Measurements from ENCODE around the gene SBK3. TPM values are rescaled to one million over a fixed set of nuclear protein-coding genes. Genes with fewer than 3 reads are reported as not detected.
"Not testable (repeated sequence)": the region's sequence is repeated elsewhere in the genome, so short reads cannot be mapped to it uniquely, and the experiment has no call there.

SBK3 gene
- not detected for total RNA-seq

- POLR2A ChIA-PET: no interaction called here
- H3K27me3 Mint-ChIP-seq (ENCODE audit: low read depth): peaks cover 3% of the 10 kb centered on the region
- no peak for ATAC-seq
- no peaks in the 10 kb centered on the region for H3K9me3 Mint-ChIP-seq (ENCODE audit: insufficient read depth)
- H3K4me1 Mint-ChIP-seq (ENCODE audit: low read depth): no peaks in the 10 kb centered on the region
- CTCF ChIA-PET: no interaction called here
- H3K36me3 Mint-ChIP-seq (ENCODE audit: low read depth): no peaks in the 10 kb centered on the region
- no peak within 1 kb of the TSS for H3K4me3 Mint-ChIP-seq
- no peak for DNase-seq
- H3K27ac Mint-ChIP-seq: no peak within 1 kb of the TSS
Observed at GRCh38 chr19:55545443-55545842, at the start of gene SBK3. Gene SBK3 (minus strand): TSS chr19:55545543. CDS start chr19:55545543, 0 bp downstream.

- peaks cover 30% of the 10 kb centered on the region for H3K36me3 Mint-ChIP-seq (ENCODE audit: low read depth)
- DNase-seq (no peak), ATAC-seq (no peak)
- CTCF ChIA-PET: interaction anchor here (1.1 kb wide), 1 partner anchor 89 kb away, joined by 3 read pairs; no protein-coding TSS in a partner anchor
- no peaks in the 10 kb centered on the region for H3K27me3 Mint-ChIP-seq (ENCODE audit: low read depth)
- H3K4me1 Mint-ChIP-seq (ENCODE audit: low read depth): peaks cover 3% of the 10 kb centered on the region
- H3K4me3 Mint-ChIP-seq: no peak overlapping the region
- H3K9me3 Mint-ChIP-seq (ENCODE audit: insufficient read depth): no peaks in the 10 kb centered on the region
- H3K27ac Mint-ChIP-seq: no peak overlapping the region
- POLR2A ChIA-PET: no interaction called here
Observed at GRCh38 chr19:55593096-55593772, 47.9 kb upstream of the SBK3 start.

GRCh38 chr19:55592391-55593090 lies 47.2 kb upstream of the SBK3 start:
- ATAC-seq: no peak
- ChIA-PET POLR2A (no interaction called here), CTCF (no interaction called here)

GRCh38 chr19:55591555-55591954 lies 46.2 kb upstream of the SBK3 start:
- ChIA-PET CTCF (no interaction called here), POLR2A (no interaction called here)
- Mint-ChIP-seq H3K9me3 (ENCODE audit: insufficient read depth) (no peaks in the 10 kb centered on the region), H3K36me3 (ENCODE audit: low read depth) (peaks cover 23% of the 10 kb centered on the region), H3K4me3 (no peak overlapping the region), H3K4me1 (ENCODE audit: low read depth) (peaks cover 10% of the 10 kb centered on the region), H3K27me3 (ENCODE audit: low read depth) (peaks cover 7% of the 10 kb centered on the region), H3K27ac (no peak overlapping the region)
- DNase-seq (no peak), ATAC-seq (no peak)

More at GRCh38 chr19:55592391-55593090, 47.2 kb upstream of the SBK3 start:
- no peaks in the 10 kb centered on the region for H3K27me3 Mint-ChIP-seq (ENCODE audit: low read depth)
- no peak for DNase-seq
- peaks cover 28% of the 10 kb centered on the region for H3K36me3 Mint-ChIP-seq (ENCODE audit: low read depth)
- H3K9me3 Mint-ChIP-seq (ENCODE audit: insufficient read depth): no peaks in the 10 kb centered on the region
- no peak overlapping the region for H3K4me3 Mint-ChIP-seq
- H3K27ac Mint-ChIP-seq: no peak overlapping the region
- H3K4me1 Mint-ChIP-seq (ENCODE audit: low read depth): peaks cover under 1% of the 10 kb centered on the region

- H3K4me1 Mint-ChIP-seq (ENCODE audit: low read depth): peaks cover 16% of the 10 kb centered on the region
- peaks cover 14% of the 10 kb centered on the region for H3K36me3 Mint-ChIP-seq (ENCODE audit: low read depth)
- peaks cover 12% of the 10 kb centered on the region for H3K27me3 Mint-ChIP-seq (ENCODE audit: low read depth)
- no peak overlapping the region for H3K4me3 Mint-ChIP-seq
- ATAC-seq (no peak), DNase-seq (no peak)
- POLR2A ChIA-PET: no interaction called here
- CTCF ChIA-PET: no interaction called here
- no peak overlapping the region for H3K27ac Mint-ChIP-seq
- H3K9me3 Mint-ChIP-seq (ENCODE audit: insufficient read depth): no peaks in the 10 kb centered on the region
Observed at GRCh38 chr19:55590617-55591016, 45.3 kb upstream of the SBK3 start.

GRCh38 chr19:55590109-55590508 lies 44.8 kb upstream of the SBK3 start:
- H3K4me1 Mint-ChIP-seq (ENCODE audit: low read depth): peaks cover 20% of the 10 kb centered on the region
- POLR2A ChIA-PET: no interaction called here
- CTCF ChIA-PET: no interaction called here
- H3K27ac Mint-ChIP-seq: no peak overlapping the region
- no peak for ATAC-seq
- H3K4me3 Mint-ChIP-seq: no peak overlapping the region
- no peak for DNase-seq
- peaks cover 9% of the 10 kb centered on the region for H3K36me3 Mint-ChIP-seq (ENCODE audit: low read depth)
- H3K9me3 Mint-ChIP-seq (ENCODE audit: insufficient read depth): no peaks in the 10 kb centered on the region
- H3K27me3 Mint-ChIP-seq (ENCODE audit: low read depth): peaks cover 17% of the 10 kb centered on the region

GRCh38 chr19:55588738-55589137 lies 43.4 kb upstream of the SBK3 start:
- peaks cover 20% of the 10 kb centered on the region for H3K4me1 Mint-ChIP-seq (ENCODE audit: low read depth)
- peaks cover 3% of the 10 kb centered on the region for H3K36me3 Mint-ChIP-seq (ENCODE audit: low read depth)
- no peaks in the 10 kb centered on the region for H3K9me3 Mint-ChIP-seq (ENCODE audit: insufficient read depth)
- DNase-seq: no peak
- ChIA-PET CTCF (interaction anchor here (3.2 kb wide), 1 partner anchor 18 kb away, joined by 11 read pairs; the partner anchor contains the start of gene ZNF865), POLR2A (interaction anchor here (0.5 kb wide), 1 partner anchor 93 kb away, joined by 4 read pairs; no protein-coding TSS in a partner anchor)
- no peak for ATAC-seq
- H3K4me3 Mint-ChIP-seq: no peak overlapping the region
- H3K27ac Mint-ChIP-seq: no peak overlapping the region
- H3K27me3 Mint-ChIP-seq (ENCODE audit: low read depth): peaks cover 21% of the 10 kb centered on the region

- Mint-ChIP-seq H3K36me3 (ENCODE audit: low read depth) (no peaks in the 10 kb centered on the region), H3K27me3 (ENCODE audit: low read depth) (peaks cover 21% of the 10 kb centered on the region), H3K4me1 (ENCODE audit: low read depth) (peaks cover 21% of the 10 kb centered on the region), H3K27ac (no peak overlapping the region), H3K4me3 (peak overlapping the region; percentile 72), H3K9me3 (ENCODE audit: insufficient read depth) (no peaks in the 10 kb centered on the region)
- ATAC-seq (peak; percentile 99), DNase-seq (peak; percentile 95)
- ChIA-PET CTCF (interaction anchor here (1.4 to 3.2 kb wide), 2 partner anchors 19 to 46 kb away, joined by 4 to 11 read pairs; partner anchors contain the start of gene ZNF865), POLR2A (interaction anchor here (0.7 to 1.1 kb wide), 2 partner anchors 13 to 179 kb away, joined by 3 to 4 read pairs; partner anchors contain the start of genes FIZ1 and UBE2S)
Observed at GRCh38 chr19:55586976-55587668, 41.8 kb upstream of the SBK3 start.

GRCh38 chr19:55585658-55586339 lies 40.5 kb upstream of the SBK3 start:
- DNase-seq (no peak), ATAC-seq (no peak)
- ChIA-PET POLR2A (no interaction called here), CTCF (interaction anchor here (1.3 to 3.2 kb wide), 2 partner anchors 21 to 53 kb away, joined by 4 to 11 read pairs; partner anchors contain the start of gene ZNF865)
- Mint-ChIP-seq H3K9me3 (ENCODE audit: insufficient read depth) (no peaks in the 10 kb centered on the region), H3K36me3 (ENCODE audit: low read depth) (no peaks in the 10 kb centered on the region), H3K27ac (no peak overlapping the region), H3K27me3 (ENCODE audit: low read depth) (peaks cover 21% of the 10 kb centered on the region), H3K4me3 (no peak overlapping the region), H3K4me1 (ENCODE audit: low read depth) (peaks cover 32% of the 10 kb centered on the region)

GRCh38 chr19:55584871-55585270 lies 39.5 kb upstream of the SBK3 start:
- ChIA-PET CTCF (interaction anchor here (1.3 to 2.0 kb wide), 2 partner anchors 48 to 54 kb away, joined by 4 to 6 read pairs; no protein-coding TSS in a partner anchor), POLR2A (interaction anchor here (1.1 kb wide), 1 partner anchor 14 kb away, joined by 3 read pairs; no protein-coding TSS in a partner anchor)
- H3K27me3 Mint-ChIP-seq (ENCODE audit: low read depth): peaks cover 21% of the 10 kb centered on the region
- peaks cover 36% of the 10 kb centered on the region for H3K4me1 Mint-ChIP-seq (ENCODE audit: low read depth)
- ATAC-seq: no peak
- no peak overlapping the region for H3K4me3 Mint-ChIP-seq
- no peak for DNase-seq
- no peak overlapping the region for H3K27ac Mint-ChIP-seq
- H3K36me3 Mint-ChIP-seq (ENCODE audit: low read depth): no peaks in the 10 kb centered on the region
- H3K9me3 Mint-ChIP-seq (ENCODE audit: insufficient read depth): no peaks in the 10 kb centered on the region

GRCh38 chr19:55583897-55584296 lies 38.6 kb upstream of the SBK3 start:
- DNase-seq; H3K9me3 Mint-ChIP-seq (ENCODE audit: insufficient read depth); ATAC-seq; H3K36me3 Mint-ChIP-seq (ENCODE audit: low read depth); H3K4me3 Mint-ChIP-seq; H3K27ac Mint-ChIP-seq: not testable (repeated sequence)
- H3K4me1 Mint-ChIP-seq (ENCODE audit: low read depth): peaks cover 40% of the 10 kb centered on the region
- H3K27me3 Mint-ChIP-seq (ENCODE audit: low read depth): peaks cover 21% of the 10 kb centered on the region
- CTCF ChIA-PET: interaction anchor here (1.3 to 2.0 kb wide), 3 partner anchors 22 to 49 kb away, joined by 3 to 6 read pairs (median 6); no protein-coding TSS in a partner anchor
- POLR2A ChIA-PET: interaction anchor here (1.1 kb wide), 1 partner anchor 13 kb away, joined by 3 read pairs; no protein-coding TSS in a partner anchor

Measured in activated CD8-positive, alpha-beta T cell treated with anti-CD3 and anti-CD28 coated beads, Interleukin-2, amount 10 ng/mL, durations not matched to agents 7 days and 5 days (primary cell).